Mucosa of descending colon (tissue), 3 donors: ENCODE measurements around the gene NLRP7. TPM values are rescaled to one million over a fixed set of nuclear protein-coding genes. Genes with fewer than 3 reads are reported as not detected.
A peak's percentile ranks its signal among the peaks of the same experiment; 100 is the strongest.
"Not testable (repeated sequence)": the region's sequence is repeated elsewhere in the genome, so short reads cannot be mapped to it uniquely, and the experiment has no call there.

ENCODE experiments used
- ATAC-seq: fragments of 200-7000 bp; cut with Tn5 transposase; one replicate; pipeline ENCODE4 v1.9.1; 2020; ENCODE audit warnings: mild to moderate bottlenecking, moderate library complexity
- DNase-seq, 3 donors: peaks; one replicate each; pipeline ENCODE4 v3.0.0-alpha.2; 2020
- H3K36me3 ChIP-seq: fragments of 200-600 bp; one replicate; pipeline ENCODE4 v1.8.0; 2021; ENCODE audit warnings: low read depth, mild to moderate bottlenecking
- H3K4me1 ChIP-seq: fragments of 200-600 bp; one replicate; pipeline ENCODE4 v1.8.0; 2021; ENCODE audit warnings: low read depth, mild to moderate bottlenecking
- H3K4me3 ChIP-seq: fragments of 200-600 bp; one replicate; pipeline ENCODE4 v1.8.0; 2021; ENCODE audit warnings: mild to moderate bottlenecking
- H3K9me3 ChIP-seq: fragments of 200-600 bp; one replicate; pipeline ENCODE4 v1.8.0; 2021; ENCODE audit warnings: mild to moderate bottlenecking
- CTCF ChIP-seq: fragments of 200-600 bp; IDR thresholded peaks from one replicate; pipeline ENCODE4 v1.8.0; 2022; ENCODE audit warnings: antibody characterized with exemption, mild to moderate bottlenecking
- intact Hi-C, 2 donors: fragments of 100-400 bp; cut with DNase I in 1 of 2; cut with micrococcal nuclease in 1 of 2; formaldehyde crosslinking; loops; one replicate each; pipeline versions ENCODE4 v1.11.0 to v1.11.1; 2022; cut with DNase I, micrococcal nuclease
- long read RNA-seq, 2 donors: library from polyadenylated mRNA; unstranded; transcript quantifications; one replicate each; pipeline ENCODE4 v2.0.0, GENCODE V29; 2019 to 2021
- total RNA-seq, 3 donors: library from RNA; stranded (reverse); fragmentation: NEBNext Ultra II Directional in 2 of 3; extraction: Animal tissue kit (Norgen Biotek cat#: 25700) in 2 of 3; gene quantifications; one replicate each; pipeline versions ENCODE4 v1.2.1 to v1.2.4, GENCODE V29; 2021 to 2023
- donor health status: DM: no; HTN: no; CAD: no; lungs with moderate emphysema.
- donor health status: DM: no; HTN: no; CAD: no.
- donor health status: DM: no; HTN: yes; CAD: no.

The NLRP7 gene
- under 1 TPM in 1 of 3 donors, not detected in 2; 0.12 TPM for total RNA-seq
- long read RNA-seq, donor 1 = 0 reads
- long read RNA-seq, donor 2 = 0 reads

GRCh38 chr19:54947381-54947780, at the start of gene NLRP7:
Gene NLRP7, minus strand, starts transcription at chr19:54947530.
- Histone ChIP-seq H3K4me1 (no peaks in the 10 kb centered on the region), H3K4me3 (no peak within 1 kb of the TSS), H3K9me3 (no peaks in the 10 kb centered on the region), H3K36me3 (no peaks in the 10 kb centered on the region)
- intact Hi-C loops = no loop called here
- DNase-seq (no peak), ATAC-seq (no peak)
- no peak for TF ChIP-seq CTCF

DNA sequence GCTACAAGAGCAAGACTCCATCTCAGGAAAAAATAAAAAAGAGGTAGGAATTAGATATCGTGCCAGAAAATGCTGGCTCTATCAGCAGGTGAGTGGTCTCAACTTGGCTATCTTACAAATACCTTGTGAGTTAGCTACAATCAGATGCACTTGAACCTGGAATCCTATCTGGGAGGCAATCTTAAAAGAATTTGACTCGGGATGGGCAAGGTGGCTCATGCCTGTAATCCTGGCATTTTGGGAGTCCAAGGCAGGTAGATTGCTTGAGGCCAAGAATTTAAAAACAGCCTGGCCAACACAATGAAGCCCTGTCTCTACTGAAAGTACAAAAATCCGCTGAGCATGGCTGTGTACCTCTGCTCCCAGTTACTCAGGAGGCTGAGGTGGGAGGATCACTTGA, 48.2 kb upstream of the NLRP7 start:
- ATAC-seq = no peak
- Histone ChIP-seq H3K4me3 (no peak overlapping the region), H3K36me3 (no peaks in the 10 kb centered on the region), H3K9me3 (no peaks in the 10 kb centered on the region), H3K4me1 (no peaks in the 10 kb centered on the region)
- DNase-seq = no peak
- intact Hi-C loops = no loop called here
- no peak for TF ChIP-seq CTCF

DNA sequence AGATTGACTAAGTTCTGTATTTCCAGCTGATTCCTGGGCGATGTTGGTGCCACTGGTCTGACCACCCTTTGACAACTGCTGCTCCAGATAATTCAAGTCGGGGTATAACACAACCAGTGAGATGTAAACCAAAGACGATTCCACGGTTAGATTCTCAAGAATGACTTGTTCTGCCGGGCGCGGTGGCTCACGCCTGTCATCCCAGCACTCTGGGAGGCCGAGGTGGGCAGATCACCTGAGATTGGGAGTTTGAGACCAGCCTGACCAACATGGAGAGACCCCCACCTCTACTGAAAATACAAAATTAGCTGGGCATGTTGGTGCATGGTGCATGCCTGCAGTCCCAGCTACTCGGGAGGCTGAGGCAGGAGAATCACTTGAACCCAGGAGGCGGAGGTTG, 42.2 kb upstream of the NLRP7 start:
- H3K36me3 ChIP-seq, H3K9me3 ChIP-seq, H3K4me1 ChIP-seq, H3K4me3 ChIP-seq, ATAC-seq, intact Hi-C loops: not testable (repeated sequence)
- DNase-seq = peak in 1 of 3 donors; percentile 14

- ATAC-seq, intact Hi-C loops, H3K4me3 ChIP-seq: not testable (repeated sequence)
Measured at GRCh38 chr19:54982562-54982961, 35.2 kb upstream of the NLRP7 start.

DNA sequence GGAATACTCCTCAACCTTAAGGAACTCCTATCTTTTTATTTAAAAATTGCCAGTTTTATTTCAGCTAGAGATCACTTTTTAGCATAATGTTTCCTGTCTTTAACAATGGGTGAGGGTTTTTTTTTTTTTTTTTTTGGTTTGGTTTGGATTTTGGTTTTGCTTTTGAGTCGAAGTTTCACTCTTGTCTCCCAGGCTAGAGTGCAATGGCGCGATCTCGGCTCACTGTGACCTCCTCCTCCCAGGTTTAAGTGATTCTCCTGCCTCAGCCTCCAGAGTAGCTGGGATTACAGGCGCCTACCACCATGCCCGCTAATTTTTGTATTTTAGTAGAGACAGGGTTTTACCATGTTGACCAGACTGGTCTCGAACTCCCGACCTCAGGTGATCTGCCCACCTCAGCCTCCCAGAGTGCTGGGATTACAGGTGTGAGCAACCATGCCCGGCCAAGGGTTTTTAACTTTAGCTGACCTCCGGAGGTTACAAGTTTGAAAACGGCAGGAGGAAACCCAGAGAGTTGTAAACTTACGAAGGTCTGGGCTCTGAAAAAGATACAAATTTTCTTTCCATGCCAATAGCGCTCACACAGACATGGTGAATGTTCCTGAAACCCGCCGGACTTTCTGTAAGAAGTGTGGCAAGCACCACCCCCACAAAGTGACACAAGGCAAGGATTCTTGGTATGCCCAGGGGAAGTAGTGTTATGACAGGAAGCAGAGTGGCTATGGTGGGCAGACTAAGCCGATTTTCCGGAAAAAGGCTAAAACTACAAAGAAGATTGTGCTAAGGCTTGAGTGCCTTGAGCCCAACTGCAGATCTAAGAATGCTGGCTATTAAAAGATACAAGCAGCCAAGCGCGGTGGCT, 26.1 kb upstream of the NLRP7 start:
- H3K4me3 ChIP-seq, DNase-seq, intact Hi-C loops, ATAC-seq, H3K36me3 ChIP-seq, H3K9me3 ChIP-seq, H3K4me1 ChIP-seq: not testable (repeated sequence)

More at GRCh38 chr19:54982562-54982961, 35.2 kb upstream of the NLRP7 start:
- H3K4me1 ChIP-seq, DNase-seq, H3K9me3 ChIP-seq, H3K36me3 ChIP-seq: not testable (repeated sequence)

GRCh38 chr19:54971446-54971845, 24.1 kb upstream of the NLRP7 start:
- DNase-seq, intact Hi-C loops, H3K4me3 ChIP-seq, H3K4me1 ChIP-seq, H3K36me3 ChIP-seq, H3K9me3 ChIP-seq, ATAC-seq: not testable (repeated sequence)

DNA sequence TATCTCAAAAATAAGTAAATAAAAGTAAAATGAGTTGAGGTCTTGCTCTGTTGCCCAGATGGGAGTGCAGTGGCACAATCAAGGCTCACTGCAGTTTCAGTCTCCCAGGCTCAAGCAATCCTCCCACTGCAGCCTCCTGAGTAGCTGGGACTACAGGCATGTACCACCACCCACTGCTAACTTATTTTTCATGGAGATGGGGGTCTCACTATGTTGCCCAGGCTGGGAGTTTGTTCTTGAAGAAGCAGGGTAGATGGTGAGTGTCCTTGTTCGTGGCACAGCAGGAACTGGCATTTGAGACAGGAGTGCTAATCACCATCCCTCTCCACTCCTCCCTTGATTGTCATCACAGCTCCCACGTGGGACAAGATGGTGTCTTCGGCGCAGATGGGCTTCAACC, 22.3 kb upstream of the NLRP7 start:
- ATAC-seq (no peak), DNase-seq (no peak)
- H3K4me1 ChIP-seq = no peaks in the 10 kb centered on the region
- H3K9me3 ChIP-seq = no peaks in the 10 kb centered on the region
- H3K36me3 ChIP-seq = no peaks in the 10 kb centered on the region
- TF ChIP-seq CTCF = no peak
- intact Hi-C loops = no loop called here
- H3K4me3 ChIP-seq = no peak overlapping the region
